Measurements from ENCODE around the gene SLMAP. TPM values are rescaled to one million over a fixed set of nuclear protein-coding genes. Genes with fewer than 3 reads are reported as not detected.

Gene SLMAP
- total and polyA plus RNA-seq, 7 donors: 28.2 to 745 (median 300) TPM

- Histone ChIP-seq H3K9me3 (no peaks in the 10 kb centered on the region), H3K27ac (no peak overlapping the region), H3K36me3 (no peaks in the 10 kb centered on the region), H3K27me3 (no peaks in the 10 kb centered on the region), H3K4me1 (no peaks in the 10 kb centered on the region), H3K4me3 (no peak overlapping the region)
- intact Hi-C loops (cut with DNase I): no loop called here
- no peak for DNase-seq
- 96 to 97% methylated on average over 17 of the region's 17 CpGs for WGBS, 2 donors
- TF ChIP-seq POLR2AphosphoS5 (IDR thresholded peaks at IDR 0.05) (no peak), EP300 (IDR thresholded peaks at IDR 0.05) (no peak), POLR2A (IDR thresholded peaks at IDR 0.05) (no peak), CTCF (IDR thresholded peaks at IDR 0.05) (no peak)
These were observed 9.7 kb upstream of the SLMAP start for GRCh38 chr3:57746156-57747010.

GRCh38 chr3:57749542-57749941 lies 6.6 kb upstream of the SLMAP start:
- H3K4me3 ChIP-seq: no peak overlapping the region
- WGBS, 2 donors: 44 to 84% methylated on average over 9 of the region's 9 CpGs
- no peak for DNase-seq
- H3K27ac ChIP-seq: no peak overlapping the region
- no peaks in the 10 kb centered on the region for H3K36me3 ChIP-seq
- intact Hi-C loops (cut with DNase I): no loop called here
- H3K9me3 ChIP-seq: no peaks in the 10 kb centered on the region
- H3K27me3 ChIP-seq: no peaks in the 10 kb centered on the region
- H3K4me1 ChIP-seq: no peaks in the 10 kb centered on the region
- TF ChIP-seq CTCF (IDR thresholded peaks at IDR 0.05): no peak
- no peak for TF ChIP-seq POLR2AphosphoS5 (IDR thresholded peaks at IDR 0.05)
- no peak for TF ChIP-seq POLR2A (IDR thresholded peaks at IDR 0.05)
- TF ChIP-seq EP300 (IDR thresholded peaks at IDR 0.05): no peak

GRCh38 chr3:57752307-57752706 lies 3.8 kb upstream of the SLMAP start:
- intact Hi-C loops (cut with DNase I): no loop called here

GRCh38 chr3:57753016-57753415 lies 3.1 kb upstream of the SLMAP start:
- intact Hi-C loops (cut with DNase I): no loop called here
- H3K27me3 ChIP-seq: no peaks in the 10 kb centered on the region
- H3K4me1 ChIP-seq: peaks cover 0 to 15% (median 9%) of the 10 kb centered on the region in 4 donors
- no peak overlapping the region for H3K4me3 ChIP-seq
- no peaks in the 10 kb centered on the region for H3K9me3 ChIP-seq
- no peaks in the 10 kb centered on the region for H3K36me3 ChIP-seq
- no peak for DNase-seq
- TF ChIP-seq POLR2A (IDR thresholded peaks at IDR 0.05): no peak
- TF ChIP-seq CTCF (IDR thresholded peaks at IDR 0.05): no peak
- no peak for TF ChIP-seq POLR2AphosphoS5 (IDR thresholded peaks at IDR 0.05)
- TF ChIP-seq EP300 (IDR thresholded peaks at IDR 0.05): no peak
- H3K27ac ChIP-seq: no peak overlapping the region

More at GRCh38 chr3:57752307-57752706, 3.8 kb upstream of the SLMAP start:
- peaks cover 0 to 8% (median 2%) of the 10 kb centered on the region in 4 donors for H3K4me1 ChIP-seq
- H3K27me3 ChIP-seq: no peaks in the 10 kb centered on the region
- no peak for DNase-seq
- no peaks in the 10 kb centered on the region for H3K9me3 ChIP-seq
- H3K36me3 ChIP-seq: no peaks in the 10 kb centered on the region
- TF ChIP-seq EP300 (IDR thresholded peaks at IDR 0.05) (no peak), POLR2AphosphoS5 (IDR thresholded peaks at IDR 0.05) (no peak), CTCF (IDR thresholded peaks at IDR 0.05) (no peak), POLR2A (IDR thresholded peaks at IDR 0.05) (no peak)
- H3K4me3 ChIP-seq: no peak overlapping the region
- no peak overlapping the region for H3K27ac ChIP-seq

Measured in sigmoid colon (tissue), 7 donors.